Measurements from ENCODE around the gene SLC25A21. TPM values are rescaled to one million over a fixed set of nuclear protein-coding genes. Genes with fewer than 3 reads are reported as not detected.
"Not testable (repeated sequence)": the region's sequence is repeated elsewhere in the genome, so short reads cannot be mapped to it uniquely, and the experiment has no call there.

Gene SLC25A21
- total and polyA plus RNA-seq, 2 experiments from 2014 or later = 10.6 to 12.1 TPM

- not testable (repeated sequence) for H4K20me1 ChIP-seq (replicated peaks; ENCODE audit: insufficient read depth); H3K4me1 ChIP-seq (ENCODE audit: insufficient read depth); H3K27me3 Mint-ChIP-seq (ENCODE audit: insufficient read depth, low read depth, poor library complexity); H3K4me3 ChIP-seq; H3K27ac ChIP-seq (ENCODE audit: low read depth); DNase-seq (ENCODE audit: low spot score); H3K9me2 ChIP-seq (ENCODE audit: insufficient read depth); H3K4me3 Mint-ChIP-seq; H3K9me3 Mint-ChIP-seq; ATAC-seq; H3K79me2 ChIP-seq (replicated peaks; ENCODE audit: insufficient read depth); H3F3A ChIP-seq (replicated peaks; ENCODE audit: low read depth); H3K4me1 Mint-ChIP-seq; H3K36me3 ChIP-seq (ENCODE audit: insufficient read depth); H3K4me2 ChIP-seq; H3K36me3 Mint-ChIP-seq (ENCODE audit: low read depth); H3K27me3 ChIP-seq (ENCODE audit: insufficient read depth); H3K27ac Mint-ChIP-seq
- peak overlapping the region; percentile 87; the same call in 1 of the 2 replicates for H2AFZ ChIP-seq
- TF ChIP-seq, protein P1, sequence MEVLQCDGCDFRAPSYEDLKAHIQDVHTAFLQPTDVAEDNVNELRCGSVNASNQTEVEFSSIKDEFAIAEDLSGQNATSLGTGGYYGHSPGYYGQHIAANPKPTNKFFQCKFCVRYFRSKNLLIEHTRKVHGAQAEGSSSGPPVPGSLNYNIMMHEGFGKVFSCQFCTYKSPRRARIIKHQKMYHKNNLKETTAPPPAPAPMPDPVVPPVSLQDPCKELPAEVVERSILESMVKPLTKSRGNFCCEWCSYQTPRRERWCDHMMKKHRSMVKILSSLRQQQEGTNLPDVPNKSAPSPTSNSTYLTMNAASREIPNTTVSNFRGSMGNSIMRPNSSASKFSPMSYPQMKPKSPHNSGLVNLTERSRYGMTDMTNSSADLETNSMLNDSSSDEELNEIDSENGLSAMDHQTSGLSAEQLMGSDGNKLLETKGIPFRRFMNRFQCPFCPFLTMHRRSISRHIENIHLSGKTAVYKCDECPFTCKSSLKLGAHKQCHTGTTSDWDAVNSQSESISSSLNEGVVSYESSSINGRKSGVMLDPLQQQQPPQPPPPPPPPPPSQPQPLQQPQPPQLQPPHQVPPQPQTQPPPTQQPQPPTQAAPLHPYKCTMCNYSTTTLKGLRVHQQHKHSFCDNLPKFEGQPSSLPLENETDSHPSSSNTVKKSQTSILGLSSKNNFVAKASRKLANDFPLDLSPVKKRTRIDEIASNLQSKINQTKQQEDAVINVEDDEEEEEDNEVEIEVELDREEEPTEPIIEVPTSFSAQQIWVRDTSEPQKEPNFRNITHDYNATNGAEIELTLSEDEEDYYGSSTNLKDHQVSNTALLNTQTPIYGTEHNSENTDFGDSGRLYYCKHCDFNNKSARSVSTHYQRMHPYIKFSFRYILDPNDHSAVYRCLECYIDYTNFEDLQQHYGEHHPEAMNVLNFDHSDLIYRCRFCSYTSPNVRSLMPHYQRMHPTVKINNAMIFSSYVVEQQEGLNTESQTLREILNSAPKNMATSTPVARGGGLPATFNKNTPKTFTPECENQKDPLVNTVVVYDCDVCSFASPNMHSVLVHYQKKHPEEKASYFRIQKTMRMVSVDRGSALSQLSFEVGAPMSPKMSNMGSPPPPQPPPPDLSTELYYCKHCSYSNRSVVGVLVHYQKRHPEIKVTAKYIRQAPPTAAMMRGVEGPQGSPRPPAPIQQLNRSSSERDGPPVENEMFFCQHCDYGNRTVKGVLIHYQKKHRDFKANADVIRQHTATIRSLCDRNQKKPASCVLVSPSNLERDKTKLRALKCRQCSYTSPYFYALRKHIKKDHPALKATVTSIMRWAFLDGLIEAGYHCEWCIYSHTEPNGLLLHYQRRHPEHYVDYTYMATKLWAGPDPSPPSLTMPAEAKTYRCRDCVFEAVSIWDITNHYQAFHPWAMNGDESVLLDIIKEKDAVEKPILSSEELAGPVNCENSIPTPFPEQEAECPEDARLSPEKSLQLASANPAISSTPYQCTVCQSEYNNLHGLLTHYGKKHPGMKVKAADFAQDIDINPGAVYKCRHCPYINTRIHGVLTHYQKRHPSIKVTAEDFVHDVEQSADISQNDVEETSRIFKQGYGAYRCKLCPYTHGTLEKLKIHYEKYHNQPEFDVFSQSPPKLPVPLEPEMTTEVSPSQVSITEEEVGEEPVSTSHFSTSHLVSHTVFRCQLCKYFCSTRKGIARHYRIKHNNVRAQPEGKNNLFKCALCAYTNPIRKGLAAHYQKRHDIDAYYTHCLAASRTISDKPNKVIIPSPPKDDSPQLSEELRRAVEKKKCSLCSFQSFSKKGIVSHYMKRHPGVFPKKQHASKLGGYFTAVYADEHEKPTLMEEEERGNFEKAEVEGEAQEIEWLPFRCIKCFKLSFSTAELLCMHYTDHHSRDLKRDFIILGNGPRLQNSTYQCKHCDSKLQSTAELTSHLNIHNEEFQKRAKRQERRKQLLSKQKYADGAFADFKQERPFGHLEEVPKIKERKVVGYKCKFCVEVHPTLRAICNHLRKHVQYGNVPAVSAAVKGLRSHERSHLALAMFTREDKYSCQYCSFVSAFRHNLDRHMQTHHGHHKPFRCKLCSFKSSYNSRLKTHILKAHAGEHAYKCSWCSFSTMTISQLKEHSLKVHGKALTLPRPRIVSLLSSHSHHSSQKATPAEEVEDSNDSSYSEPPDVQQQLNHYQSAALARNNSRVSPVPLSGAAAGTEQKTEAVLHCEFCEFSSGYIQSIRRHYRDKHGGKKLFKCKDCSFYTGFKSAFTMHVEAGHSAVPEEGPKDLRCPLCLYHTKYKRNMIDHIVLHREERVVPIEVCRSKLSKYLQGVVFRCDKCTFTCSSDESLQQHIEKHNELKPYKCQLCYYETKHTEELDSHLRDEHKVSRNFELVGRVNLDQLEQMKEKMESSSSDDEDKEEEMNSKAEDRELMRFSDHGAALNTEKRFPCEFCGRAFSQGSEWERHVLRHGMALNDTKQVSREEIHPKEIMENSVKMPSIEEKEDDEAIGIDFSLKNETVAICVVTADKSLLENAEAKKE (CRISPR knock-in tag; IDR thresholded peaks at IDR 0.05) = 0 out of 2 replicates have a peak, but pooled peaks have one; percentile 15
These were observed 15.6 kb upstream of the SLC25A21 start for GRCh38 chr14:37187840-37188577.

DNA sequence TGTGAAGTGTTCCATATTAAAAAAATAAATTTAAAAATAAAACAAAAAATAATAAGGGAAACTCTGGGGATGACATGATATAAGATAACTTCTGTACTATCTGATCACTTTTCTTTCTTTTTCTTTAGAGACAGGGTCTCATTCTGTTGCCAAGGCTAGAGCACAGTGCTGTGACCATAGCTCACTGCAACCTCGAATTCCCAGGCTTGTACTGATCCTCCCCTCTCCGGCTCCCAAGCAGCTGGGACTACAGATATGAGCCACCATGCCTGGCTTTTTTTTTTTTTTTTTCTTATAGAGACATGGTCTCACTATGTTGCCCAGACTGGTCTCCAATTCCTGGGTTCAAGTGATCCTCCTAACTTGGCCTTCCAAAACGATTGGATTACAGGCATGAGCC lies 14.9 kb upstream of the SLC25A21 start:
- Histone ChIP-seq H3K4me2 (no peak overlapping the region), H2AFZ (peak overlapping the region; percentile 87; the same call in 1 of the 2 replicates), H3K9me2 (ENCODE audit: insufficient read depth) (no peaks in the 10 kb centered on the region), H3K4me1 (ENCODE audit: insufficient read depth) (no peaks in the 10 kb centered on the region), H3F3A (replicated peaks; ENCODE audit: low read depth) (no peaks in the 10 kb centered on the region), H3K79me2 (replicated peaks; ENCODE audit: insufficient read depth) (no peaks in the 10 kb centered on the region), H3K36me3 (ENCODE audit: insufficient read depth) (no peaks in the 10 kb centered on the region), H4K20me1 (replicated peaks; ENCODE audit: insufficient read depth) (no peaks in the 10 kb centered on the region), H3K4me3 (no peak overlapping the region), H3K27ac (ENCODE audit: low read depth) (no peak overlapping the region), H3K27me3 (ENCODE audit: insufficient read depth) (no peaks in the 10 kb centered on the region)
- peaks cover 4% of the 10 kb centered on the region for H3K27me3 Mint-ChIP-seq (ENCODE audit: insufficient read depth, low read depth, poor library complexity)
- H3K36me3 Mint-ChIP-seq (ENCODE audit: low read depth) = no peaks in the 10 kb centered on the region
- no peaks in the 10 kb centered on the region for H3K4me1 Mint-ChIP-seq
- no peak for ATAC-seq
- no peak overlapping the region for H3K27ac Mint-ChIP-seq
- H3K4me3 Mint-ChIP-seq = no peak overlapping the region
- no peak for DNase-seq (ENCODE audit: low spot score)
- H3K9me3 Mint-ChIP-seq = peaks cover under 1% of the 10 kb centered on the region; the same call in 2 of the 3 replicates
- no peak for TF ChIP-seq ZNF331 (CRISPR knock-in tag; IDR thresholded peaks at IDR 0.05; ENCODE audit: low read depth)
- TF ChIP-seq EZH2phosphoT487 (IDR thresholded peaks at IDR 0.05; ENCODE audit: unreplicated experiment) = no peak
- TF ChIP-seq, protein P2, sequence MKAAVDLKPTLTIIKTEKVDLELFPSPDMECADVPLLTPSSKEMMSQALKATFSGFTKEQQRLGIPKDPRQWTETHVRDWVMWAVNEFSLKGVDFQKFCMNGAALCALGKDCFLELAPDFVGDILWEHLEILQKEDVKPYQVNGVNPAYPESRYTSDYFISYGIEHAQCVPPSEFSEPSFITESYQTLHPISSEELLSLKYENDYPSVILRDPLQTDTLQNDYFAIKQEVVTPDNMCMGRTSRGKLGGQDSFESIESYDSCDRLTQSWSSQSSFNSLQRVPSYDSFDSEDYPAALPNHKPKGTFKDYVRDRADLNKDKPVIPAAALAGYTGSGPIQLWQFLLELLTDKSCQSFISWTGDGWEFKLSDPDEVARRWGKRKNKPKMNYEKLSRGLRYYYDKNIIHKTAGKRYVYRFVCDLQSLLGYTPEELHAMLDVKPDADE (IDR thresholded peaks at IDR 0.05) = no peak
- TF ChIP-seq JUNB (IDR thresholded peaks at IDR 0.05; ENCODE audit: unreplicated experiment) = no peak
- no peak for TF ChIP-seq POLR2AphosphoS5 (IDR thresholded peaks at IDR 0.05; ENCODE audit: low read depth)
- TF ChIP-seq STAT1 (IDR thresholded peaks at IDR 0.05; ENCODE audit: unreplicated experiment) = no peak
- no peak for TF ChIP-seq EZH2 (IDR thresholded peaks at IDR 0.05; ENCODE audit: low read depth, unreplicated experiment)

Measured in GM23338 (cell line).